A549 (cell line): ENCODE measurements around the gene ALAS1. TPM values are rescaled to one million over a fixed set of nuclear protein-coding genes. Genes with fewer than 3 reads are reported as not detected.

Source experiments
- ATAC-seq, 2 experiments: fragments of 200-7000 bp in 1 of 2; fragments of >200 bp in 1 of 2; cut with Nextera tagmentation in 1 of 2; cut with Tn5 transposase in 1 of 2; 3 replicates each; pipeline versions ENCODE4 v1.8.0 to v1.9.1; 2018 to 2020; ENCODE audit warnings: mild to moderate bottlenecking in 1 of 2, moderate library complexity in 1 of 2
- CTCF ChIA-PET: fragments of 300-600 bp; sonication (Branson Sonifier 250); formaldehyde crosslinking; extraction: SDS; loops from one replicate; lab custom pipeline; 2021; ENCODE audit warnings: antibody characterized with exemption, inconsistent platforms; lab: Yijun Ruan, JAX
- POLR2A ChIA-PET: fragments of 350-600 bp; formaldehyde crosslinking; extraction: SDS; loops from one replicate; lab custom pipeline; 2021; ENCODE audit warnings: antibody characterized with exemption, inconsistent platforms; lab: Yijun Ruan, JAX
- DNase-seq, 2 experiments: peaks; one replicate each; pipeline versions ENCODE4 v3.0.0 to v3.0.0-alpha.2; 2011 to 2016; ENCODE audit warnings: low read depth in 1 of 2, low spot score in 1 of 2
- FAIRE-seq: peaks from 2 replicates; lab custom pipeline; 2011; peaks lifted over from hg19 to GRCh38; lab: Jason Lieb, UNC
- H3K27ac ChIP-seq, 2 experiments: fragments of >200 bp; sonication (Bioruptor Twin); formaldehyde crosslinking; 3 replicates each; pipeline ENCODE4 v1.5.1; 2016 to 2017
- H3K4me1 ChIP-seq: fragments of >200 bp; sonication (Bioruptor Twin); formaldehyde crosslinking; 3 replicates; pipeline ENCODE4 v1.6.1; 2016
- H3K4me2 ChIP-seq: fragments of >200 bp; sonication (Bioruptor Twin); formaldehyde crosslinking; 3 replicates; pipeline ENCODE4 v1.6.1; 2016
- H3K4me3 ChIP-seq: fragments of >200 bp; sonication (Bioruptor Twin); formaldehyde crosslinking; 3 replicates; pipeline ENCODE4 v1.5.1; 2016
- H3K9me3 ChIP-seq: fragments of >200 bp; sonication (Bioruptor Twin); formaldehyde crosslinking; 3 replicates; pipeline ENCODE4 v1.6.1; 2016
- BCL3 ChIP-seq: fragments of >200 bp; sonication (Bioruptor Twin); formaldehyde crosslinking; IDR thresholded peaks from 3 replicates; pipeline ENCODE4 v1.6.1; 2016
- BHLHE40 ChIP-seq: IDR thresholded peaks from 2 replicates; pipeline ENCODE4 v1.6.1; 2012; ENCODE audit warnings: low read depth, low read length, inconsistent platforms
- CBX2 ChIP-seq: fragments of 200-600 bp; sonication (generic); IDR thresholded peaks from 2 replicates; pipeline ENCODE4 v1.6.1; 2016; ENCODE audit warnings: low read depth, mild to moderate bottlenecking, borderline replicate concordance
- CHD2 ChIP-seq: fragments of 150-350 bp; IDR thresholded peaks from 2 replicates; pipeline ENCODE4 v1.6.1; 2014; ENCODE audit warnings: low read length; ENCODE audit not compliant: partially characterized antibody
- EHF ChIP-seq: fragments of 250-450 bp; sonication (Bioruptor Pico); IDR thresholded peaks from 2 replicates; pipeline ENCODE4 v1.5.0; 2020; ENCODE audit warnings: mild to moderate bottlenecking
- EHMT2 ChIP-seq: fragments of 200-600 bp; sonication (generic); IDR thresholded peaks from 2 replicates; pipeline ENCODE4 v1.6.1; 2016; ENCODE audit warnings: antibody characterized with exemption, low read depth, mild to moderate bottlenecking, moderate library complexity
- ELK1 ChIP-seq: fragments of 150-350 bp; IDR thresholded peaks from 2 replicates; pipeline ENCODE4 v1.6.1; 2014; ENCODE audit warnings: low read depth, mild to moderate bottlenecking, low read length
- EP300 ChIP-seq, 2 experiments: fragments of >200 bp; sonication (Bioruptor Twin); formaldehyde crosslinking; IDR thresholded peaks; 2 replicates in 1 of 2; 3 replicates in 1 of 2; pipeline ENCODE4 v1.6.1; 2016 to 2017
- FOSL2 ChIP-seq, 2 experiments: fragments of 450-650 bp in 1 of 2; fragments of >200 bp in 1 of 2; sonication (Bioruptor Twin) in 1 of 2; formaldehyde crosslinking; IDR thresholded peaks; 2 replicates each; pipeline versions ENCODE4 v1.5.0 to v1.6.1; 2016 to 2020; ENCODE audit warnings: mild to moderate bottlenecking in 1 of 2, moderate library complexity in 1 of 2
- FOXS1 ChIP-seq: fragments of 250-450 bp; sonication (Bioruptor Pico); IDR thresholded peaks from 2 replicates; pipeline ENCODE4 v1.5.0; 2020; ENCODE audit warnings: mild to moderate bottlenecking, moderate library complexity
- GATA3 ChIP-seq: IDR thresholded peaks from 2 replicates; pipeline ENCODE4 v1.6.1; 2012; ENCODE audit warnings: borderline replicate concordance
- HEYL ChIP-seq: fragments of 250-450 bp; sonication (Bioruptor Pico); IDR thresholded peaks from 2 replicates; pipeline ENCODE4 v1.8.0; 2021; ENCODE audit warnings: mild to moderate bottlenecking, moderate library complexity
- MAX ChIP-seq: IDR thresholded peaks from 2 replicates; pipeline ENCODE4 v1.6.1; 2012
- NPAS2 ChIP-seq: fragments of 250-450 bp; sonication (Bioruptor Pico); IDR thresholded peaks from 2 replicates; pipeline ENCODE4 v1.8.0; 2022; ENCODE audit warnings: mild to moderate bottlenecking, moderate library complexity, borderline replicate concordance
- NR3C1 ChIP-seq: fragments of >200 bp; sonication (Bioruptor Twin); formaldehyde crosslinking; IDR thresholded peaks from 3 replicates; pipeline ENCODE4 v1.6.1; 2017
- PBX3 ChIP-seq: IDR thresholded peaks from 2 replicates; pipeline ENCODE4 v1.6.1; 2012
- POLR2A ChIP-seq: IDR thresholded peaks from 2 replicates; pipeline ENCODE4 v1.6.1; 2012; ENCODE audit warnings: mild to moderate bottlenecking, low read length
- POLR2AphosphoS2 ChIP-seq: conservative IDR thresholded peaks from 2 replicates; pipeline ENCODE4 v1.6.1; 2012; ENCODE audit warnings: low read length, improper control_type of control experiment, inconsistent platforms
- RAD21 ChIP-seq, 2 experiments: fragments of >200 bp in 1 of 2; sonication (Bioruptor Twin) in 1 of 2; formaldehyde crosslinking in 1 of 2; IDR thresholded peaks in 1 of 2; conservative IDR thresholded peaks in 1 of 2; 2 replicates in 1 of 2; 3 replicates in 1 of 2; pipeline ENCODE4 v1.6.1; 2012 to 2018; ENCODE audit warnings: inconsistent platforms in 1 of 2
- RARB ChIP-seq: fragments of 250-450 bp; sonication (Bioruptor Pico); IDR thresholded peaks from 2 replicates; pipeline ENCODE4 v1.8.0; 2021; ENCODE audit warnings: mild to moderate bottlenecking, moderate library complexity
- RCOR1 ChIP-seq: fragments of 150-350 bp; IDR thresholded peaks from 2 replicates; pipeline ENCODE4 v1.6.1; 2014; ENCODE audit warnings: antibody characterized with exemption, low read length, low read depth
- RNF2 ChIP-seq: fragments of 200-600 bp; sonication (generic); IDR thresholded peaks from 2 replicates; pipeline ENCODE4 v1.6.1; 2016; ENCODE audit warnings: low read depth, mild to moderate bottlenecking, antibody characterized with exemption, moderate library complexity, borderline replicate concordance
- SMC3 ChIP-seq: fragments of >200 bp; sonication (Bioruptor Twin); formaldehyde crosslinking; IDR thresholded peaks from 3 replicates; pipeline ENCODE4 v1.6.1; 2018; ENCODE audit warnings: inconsistent platforms
- SREBF2 ChIP-seq: fragments of 450-650 bp; IDR thresholded peaks from 2 replicates; pipeline ENCODE4 v1.6.1; 2014; ENCODE audit warnings: mild to moderate bottlenecking, moderate library complexity
- TFCP2L1 ChIP-seq: fragments of 250-450 bp; sonication (Bioruptor Pico); IDR thresholded peaks from 2 replicates; pipeline ENCODE4 v1.5.0; 2021; ENCODE audit warnings: mild to moderate bottlenecking
- TP53 ChIP-seq: fragments of 250-450 bp; sonication (Bioruptor Pico); IDR thresholded peaks from 2 replicates; pipeline ENCODE4 v1.5.0; 2021; ENCODE audit warnings: mild to moderate bottlenecking, moderate library complexity
- ZFP36 ChIP-seq: fragments of 450-650 bp; IDR thresholded peaks from 2 replicates; pipeline ENCODE4 v1.6.1; 2014; ENCODE audit warnings: borderline replicate concordance; ENCODE audit not compliant: partially characterized antibody
- ZSCAN20 ChIP-seq: fragments of 250-450 bp; sonication (Bioruptor Pico); IDR thresholded peaks from 2 replicates; pipeline ENCODE4 v1.8.0; 2022; ENCODE audit warnings: mild to moderate bottlenecking, moderate library complexity
- WGBS: methylation state at CpG from one replicate; pipeline ENCODE4 v1.1.6; 2017; ENCODE audit errors: missing lambda C conversion rate; 5-methylcytosine and 5-hydroxymethylcytosine counted together
- polyA plus RNA-seq, 4 experiments: library from polyadenylated mRNA; depleted of rRNA in 3 of 4; stranded (reverse); fragments of >200 nt; fragmentation: RNase III in 1 of 4; extraction: RNeasy Plus Mini Kit Qiagen cat#74134 plus additional on column Dnase treatment in 1 of 4; gene quantifications; 2 replicates in 3 of 4; 3 replicates in 1 of 4; pipeline ENCODE4 v1.2.3, GENCODE V29; 2011 to 2017

Gene ALAS1
- polyA plus RNA-seq, 2 of the 4 experiments (the other 2 are of a cell fraction) = 56.8 to 63.7 TPM

- 86% methylated on average over 7 of the region's 12 CpGs for WGBS
- no peak for FAIRE-seq
- no peak overlapping the region for H3K27ac ChIP-seq
These were observed 20.5 kb downstream of the ALAS1 start for GRCh38 chr3:52218454-52218853.

GRCh38 chr3:52218937-52219650 lies 21.1 kb downstream of the ALAS1 start:
- FAIRE-seq (no peak), ATAC-seq (no peak), DNase-seq (no peak)
- Histone ChIP-seq H3K9me3 (no peaks in the 10 kb centered on the region), H3K4me1 (peaks cover 8% of the 10 kb centered on the region; the same call in 2 of the 3 replicates), H3K4me3 (no peak overlapping the region), H3K4me2 (no peak overlapping the region), H3K27ac (no peak overlapping the region)
- ChIA-PET CTCF (interaction anchor here (0.6 to 12.2 kb wide), 17 partner anchors 12 to 1426 kb away, joined by 3 to 198 read pairs (median 5); partner anchors contain the start of gene TWF2), POLR2A (no interaction called here)
- WGBS = 79% methylated on average over 5 of the region's 6 CpGs
- TF ChIP-seq CBX2 (no peak), NPAS2 (CRISPR knock-in tag) (no peak), ZSCAN20 (CRISPR knock-in tag) (no peak), RNF2 (no peak), PBX3 (no peak), HEYL (CRISPR knock-in tag) (no peak), EHMT2 (no peak), FOXS1 (CRISPR knock-in tag) (no peak), POLR2AphosphoS2 (no peak), ELK1 (no peak)

More at GRCh38 chr3:52218454-52218853, 20.5 kb downstream of the ALAS1 start:
- no peak for DNase-seq
- TF ChIP-seq RCOR1 = no peak
- TF ChIP-seq TP53 (CRISPR knock-in tag) = no peak
- no peak for TF ChIP-seq FOSL2 (IDR thresholded peaks at IDR 0.05)
- TF ChIP-seq FOSL2 (CRISPR knock-in tag; IDR thresholded peaks at IDR 0.05) = no peak
- TF ChIP-seq CBX2 = no peak
- TF ChIP-seq EHF (CRISPR knock-in tag) = no peak
- TF ChIP-seq RARB (CRISPR knock-in tag) = no peak
- TF ChIP-seq, all 56 proteins: peak for 0
- peaks cover 8% of the 10 kb centered on the region; the same call in 2 of the 3 replicates for H3K4me1 ChIP-seq
- POLR2A ChIA-PET = no interaction called here
- CTCF ChIA-PET = interaction anchor here (3.8 to 12.2 kb wide), 4 partner anchors 12 to 122 kb away, joined by 24 to 198 read pairs (median 84); partner anchors contain the start of gene TWF2
- H3K9me3 ChIP-seq = no peaks in the 10 kb centered on the region
- H3K4me2 ChIP-seq = no peak overlapping the region
- no peak for ATAC-seq
- no peak overlapping the region for H3K4me3 ChIP-seq

- ATAC-seq (peak; percentile 80 to 92), DNase-seq (peak; percentile 62 to 76), FAIRE-seq (no peak)
- POLR2A ChIA-PET = interaction anchor here (0.6 kb wide), 1 partner anchor 57 kb away, joined by 3 read pairs; no protein-coding TSS in a partner anchor
- 30% methylated on average over 7 of the region's 9 CpGs for WGBS
- Histone ChIP-seq H3K4me3 (no peak overlapping the region), H3K9me3 (no peaks in the 10 kb centered on the region), H3K4me1 (peaks cover 8% of the 10 kb centered on the region; the same call in 2 of the 3 replicates), H3K27ac (no peak overlapping the region), H3K4me2 (no peak overlapping the region)
- CTCF ChIA-PET = interaction anchor here (0.6 to 12.2 kb wide), 42 partner anchors 13 to 322 kb away, joined by 3 to 198 read pairs (median 4); partner anchors contain the start of genes ALAS1, PPM1M, TWF2 and WDR82
- no peak for TF ChIP-seq RARB (CRISPR knock-in tag)
- TF ChIP-seq RAD21 (conservative IDR thresholded peaks at IDR 0.05 in 1 of 2, IDR thresholded peaks at IDR 0.05 in 1 of 2) = peak; percentile 52 to 69; a peak in 4 of 5 replicates
- no peak for TF ChIP-seq BHLHE40
- TF ChIP-seq EP300 (IDR thresholded peaks at IDR 0.05) = no peak
- no peak for TF ChIP-seq MAX
- TF ChIP-seq CHD2 = no peak
- TF ChIP-seq ZFP36 = no peak
- no peak for TF ChIP-seq TFCP2L1 (CRISPR knock-in tag)
- TF ChIP-seq ZSCAN20 (CRISPR knock-in tag) = no peak
- no peak for TF ChIP-seq GATA3
- TF ChIP-seq HEYL (CRISPR knock-in tag) = no peak
- TF ChIP-seq SMC3 = peak; percentile 62
- no peak for TF ChIP-seq BCL3
- no peak for TF ChIP-seq POLR2A
- no peak for TF ChIP-seq NR3C1
- no peak for TF ChIP-seq SREBF2
These were observed 22.5 kb downstream of the ALAS1 start for GRCh38 chr3:52220380-52221026.
